Fibroblast of gingiva (primary cell): ENCODE results near the gene CDH4.

Experiments
- DNase-seq: peaks from one replicate; pipeline ENCODE4 v3.0.0-alpha.2; 2011; ENCODE audit warnings: low read depth

CDH4 gene

GRCh38 chr20:61753987-61754956 is 502.2 kb downstream of the CDH4 start:
- DNase-seq = no peak

DNA sequence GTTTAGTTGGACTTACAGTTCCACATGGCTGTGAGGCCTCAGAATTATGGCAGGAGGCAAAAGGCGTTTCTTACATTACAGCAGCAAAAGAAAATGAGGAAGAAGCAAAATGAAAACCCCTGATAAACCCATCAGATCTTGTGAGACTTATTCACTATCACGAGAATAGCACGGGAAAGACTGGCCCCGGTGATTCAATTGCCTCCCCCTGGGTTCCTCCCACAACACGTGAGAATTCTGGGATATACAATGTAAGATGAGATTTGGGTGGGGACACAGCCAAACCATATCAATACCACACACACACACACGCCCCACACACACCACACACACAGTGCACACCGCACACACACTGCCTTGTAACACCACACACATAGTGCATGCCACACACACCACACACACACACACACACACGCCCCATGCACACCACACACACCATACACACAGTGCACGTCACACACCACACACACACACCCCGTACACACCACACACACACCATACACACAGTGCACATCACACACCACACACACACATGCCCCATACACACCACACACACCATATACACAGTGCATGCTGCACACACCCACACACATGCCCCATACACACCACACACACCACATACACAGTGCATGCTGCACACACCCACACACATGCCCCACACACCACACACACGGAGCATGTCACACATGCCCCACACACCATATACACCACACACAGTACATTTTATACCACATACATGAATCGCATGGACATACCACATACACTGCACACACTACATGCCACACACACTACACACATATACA is 503.1 kb downstream of the CDH4 start:
- no peak for DNase-seq

DNA sequence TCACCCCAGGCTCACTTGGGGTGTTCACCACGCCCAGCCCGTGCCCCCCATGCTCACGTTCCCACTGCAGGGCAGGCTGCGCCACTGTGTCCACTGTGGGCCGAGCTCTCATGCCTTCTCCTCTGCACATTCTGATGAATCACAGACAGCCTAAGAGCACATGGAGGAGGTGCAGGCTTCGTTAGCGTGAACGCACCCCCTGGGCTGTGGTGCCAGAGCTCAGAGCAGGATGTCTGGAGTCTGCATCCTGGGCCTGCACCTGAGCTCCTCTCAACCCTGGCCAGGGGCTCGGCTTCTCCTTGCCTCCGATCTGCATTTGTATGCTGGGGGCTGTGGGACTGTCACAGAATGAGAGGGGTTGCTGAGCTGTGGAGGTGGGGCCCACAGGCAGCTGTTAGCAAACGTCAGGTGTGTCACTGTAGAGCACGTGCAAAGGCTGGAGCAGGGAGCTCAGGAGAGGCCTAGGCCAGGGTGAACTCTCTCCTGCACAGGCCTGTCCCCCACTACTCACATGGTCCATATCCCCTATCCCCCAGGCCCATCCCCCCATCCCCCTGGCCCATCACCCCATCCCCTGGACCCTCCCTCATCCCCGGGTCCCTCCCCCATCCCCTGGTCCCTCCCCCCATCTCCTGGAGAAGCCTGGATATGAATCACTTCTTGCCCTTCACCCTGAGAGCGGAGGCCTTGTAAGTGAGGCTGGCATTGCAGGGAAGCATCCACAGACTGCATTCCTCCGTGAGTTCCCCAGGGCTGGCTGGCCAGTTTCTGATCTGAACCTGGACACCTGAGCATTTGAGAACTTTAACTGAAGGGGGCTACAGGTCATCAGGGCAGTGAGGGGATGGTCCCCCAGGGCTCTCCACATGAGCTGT is 504.1 kb downstream of the CDH4 start:
- DNase-seq = no peak

GRCh38 chr20:61756966-61757677 is 505.1 kb downstream of the CDH4 start:
- DNase-seq = no peak

- no peak for DNase-seq
These were observed 505.9 kb downstream of the CDH4 start for GRCh38 chr20:61757678-61758563.

DNA sequence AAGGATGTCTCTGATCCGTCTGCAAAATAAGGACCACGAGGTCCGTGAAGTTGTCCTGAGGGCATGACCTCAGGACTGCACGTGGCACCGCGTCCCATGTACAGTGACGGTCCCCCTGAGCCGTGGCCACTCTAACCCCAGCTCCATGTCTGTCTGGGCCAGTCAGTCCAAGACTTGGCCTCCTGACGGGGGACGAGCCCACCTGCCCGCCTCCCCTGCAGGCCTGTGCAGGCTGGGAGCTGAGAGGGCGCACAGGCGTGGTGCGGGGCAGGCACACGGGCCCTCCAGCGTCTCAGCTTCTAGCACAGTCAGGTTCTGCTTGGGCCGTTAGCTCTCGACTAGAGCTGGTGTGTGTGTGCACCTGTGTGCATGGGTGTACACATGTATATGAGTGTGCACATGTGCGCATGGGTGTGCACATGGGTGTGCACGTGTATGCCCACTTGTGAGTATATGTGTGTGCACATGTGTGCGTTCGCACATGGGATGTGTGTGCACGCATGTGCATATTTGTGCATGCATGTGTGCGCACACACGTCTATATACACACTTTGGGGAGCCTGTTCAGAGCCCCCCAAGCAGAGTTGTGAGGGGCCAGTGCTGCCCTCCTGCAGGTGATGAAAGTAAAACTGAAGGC is 506.6 kb downstream of the CDH4 start:
- no peak for DNase-seq

DNA sequence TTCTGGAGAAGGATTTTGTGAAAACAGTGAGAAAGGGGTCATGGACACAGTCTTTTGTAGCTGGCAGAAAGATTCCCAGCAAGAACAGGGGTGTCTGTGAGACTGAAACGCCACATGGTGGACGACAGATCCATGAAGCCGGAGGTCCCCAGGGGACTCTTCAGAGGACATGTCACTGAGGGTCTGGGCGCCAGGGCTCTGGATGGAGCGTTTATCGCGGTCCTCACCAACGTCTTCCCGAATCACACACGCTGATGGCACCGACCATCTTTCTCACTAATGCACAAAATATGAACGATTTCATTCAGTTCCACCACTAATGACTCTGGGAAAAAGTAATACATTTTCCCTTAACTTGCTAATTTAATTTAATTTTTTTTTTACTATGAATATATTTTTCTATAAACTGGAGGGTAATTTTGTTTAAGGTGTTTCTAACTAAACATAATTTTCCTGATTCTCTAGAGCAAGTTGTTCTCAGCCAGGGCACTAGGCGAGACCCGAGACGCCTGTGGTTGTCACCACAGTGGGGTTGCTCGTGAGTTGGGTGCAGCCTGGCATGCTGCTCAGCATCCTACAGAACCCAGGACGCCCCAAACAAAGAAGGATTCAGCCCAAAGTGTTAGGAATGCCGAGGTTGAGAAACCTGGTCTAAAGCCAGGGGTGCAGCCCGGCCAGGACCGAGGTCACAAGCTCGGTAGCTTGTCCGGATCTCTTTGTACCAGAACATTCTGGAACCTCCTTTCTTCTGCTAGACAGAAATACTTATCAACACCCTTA is 507.4 kb downstream of the CDH4 start:
- no peak for DNase-seq

DNA sequence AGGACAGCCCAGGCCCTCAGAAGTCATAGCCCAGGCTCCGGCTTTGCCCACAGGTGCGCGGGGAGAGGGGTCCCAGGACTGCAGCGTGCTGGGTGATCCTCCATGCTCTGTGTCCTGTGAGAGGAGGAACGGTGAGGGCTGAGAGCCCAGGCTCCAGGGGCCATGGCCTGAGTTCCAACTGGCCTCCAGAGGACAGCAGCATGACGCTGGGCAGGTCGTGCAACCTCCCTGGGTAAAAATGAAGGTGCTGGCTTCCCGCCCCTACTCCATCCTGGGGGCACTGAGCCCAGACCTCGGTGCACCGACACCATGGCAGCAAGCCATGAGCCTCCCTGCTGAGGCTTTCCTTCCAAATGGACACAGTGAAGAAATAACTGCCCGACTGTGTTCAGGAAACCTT is 508.3 kb downstream of the CDH4 start:
- no peak for DNase-seq

GRCh38 chr20:61760731-61761130 is 508.7 kb downstream of the CDH4 start:
- DNase-seq = no peak

DNA sequence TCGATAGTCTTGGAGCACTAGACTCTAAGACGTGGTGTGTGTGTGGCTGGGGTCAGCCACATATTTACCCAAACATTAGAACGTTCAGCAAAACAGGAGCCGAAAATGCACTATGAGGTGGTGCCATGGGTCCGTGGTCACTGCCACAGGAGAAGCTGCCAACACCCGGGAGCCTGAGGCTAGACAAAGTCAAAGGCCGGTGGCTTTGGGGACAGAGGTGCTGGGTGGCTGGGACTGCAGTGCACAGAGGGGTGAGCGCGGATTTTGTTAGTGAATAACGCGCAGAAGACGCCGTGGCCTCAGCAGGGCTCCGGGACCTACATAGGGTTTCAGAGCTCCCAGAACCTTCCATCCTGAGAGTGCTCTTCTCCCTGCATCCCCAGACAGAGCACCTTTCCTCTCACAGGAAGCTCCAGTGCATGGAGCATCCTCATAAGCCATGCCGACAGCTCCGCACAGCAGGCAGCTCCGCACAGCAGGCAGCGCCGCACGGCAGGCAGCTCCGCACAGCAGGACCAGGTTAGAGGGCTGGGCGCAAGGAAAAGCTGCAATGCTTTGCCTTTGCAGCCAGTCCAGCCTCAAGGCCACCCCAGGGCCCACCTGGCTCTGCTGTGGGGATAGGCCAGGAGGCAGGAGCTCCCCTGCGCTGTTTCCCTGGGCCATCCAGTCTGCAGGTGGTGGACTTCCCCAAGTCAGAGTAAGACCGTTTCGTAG is 509.5 kb downstream of the CDH4 start:
- DNase-seq = no peak

- DNase-seq = no peak
These were observed 510.2 kb downstream of the CDH4 start for GRCh38 chr20:61762167-61762710.

- no peak for DNase-seq
These were observed 511.1 kb downstream of the CDH4 start for GRCh38 chr20:61762886-61763739.

DNA sequence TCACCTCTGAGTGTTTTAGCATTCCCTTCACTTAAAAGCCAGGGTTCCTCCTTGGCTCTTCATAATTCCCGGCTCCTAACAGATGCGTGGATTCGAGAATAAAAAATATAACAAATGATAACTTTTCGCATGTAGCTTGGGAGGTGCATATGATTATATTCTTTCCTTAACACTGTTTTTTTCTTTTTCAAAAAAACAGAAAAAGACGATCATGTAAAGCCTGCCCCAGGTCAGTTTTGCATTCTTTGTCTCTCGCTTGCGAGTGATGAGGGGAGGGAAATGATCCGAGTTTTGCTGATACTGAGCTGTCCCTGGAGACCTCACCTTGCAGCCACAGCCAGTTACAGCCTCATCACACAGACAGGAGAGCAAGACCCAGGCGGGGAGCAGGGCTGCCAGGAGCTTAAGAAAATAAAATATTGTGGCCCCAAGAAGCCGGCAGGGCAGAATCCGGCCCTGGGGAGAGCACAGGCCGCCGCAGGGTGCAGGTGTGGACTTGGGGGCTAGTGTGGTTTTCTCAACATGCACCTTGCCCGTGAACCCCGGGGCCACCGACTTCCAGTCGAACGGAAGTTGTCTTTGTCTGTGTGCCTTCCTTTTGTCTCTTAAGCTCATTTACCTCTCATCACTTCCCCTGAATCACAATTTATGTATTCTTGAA is 511.8 kb downstream of the CDH4 start:
- DNase-seq = no peak

DNA sequence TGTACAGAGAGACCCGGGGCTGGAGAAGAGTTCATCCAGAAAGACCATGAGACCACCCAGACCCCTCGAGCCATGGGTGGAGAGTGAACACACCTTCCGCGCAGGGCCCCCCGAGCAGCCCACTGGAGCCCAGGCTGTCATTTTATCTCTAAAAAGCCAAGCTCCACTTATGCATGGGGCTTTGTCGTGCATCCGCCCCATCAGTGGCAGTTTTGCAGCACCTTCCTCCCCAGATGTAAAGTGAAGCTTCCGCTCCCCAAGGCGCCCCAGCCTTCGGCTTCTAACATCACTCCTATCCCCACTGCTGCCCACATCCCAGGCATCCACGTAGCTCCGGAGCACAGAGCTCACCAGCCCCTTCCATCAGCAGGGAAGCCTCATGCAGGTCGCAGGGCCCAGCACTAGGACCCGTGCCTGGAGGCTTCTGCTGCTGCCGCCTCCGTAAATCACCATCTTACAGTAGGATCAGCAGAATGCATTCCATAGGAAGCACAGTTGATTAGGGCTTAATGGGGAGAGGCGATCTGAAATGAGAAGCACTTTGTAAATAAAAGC is 512.5 kb downstream of the CDH4 start:
- no peak for DNase-seq

- no peak for DNase-seq
These were observed 513.2 kb downstream of the CDH4 start for GRCh38 chr20:61765081-61765870.
